OCI-LY7 (cell line): Measurements from ENCODE around the gene SMIM7. TPM values are rescaled to one million over a fixed set of nuclear protein-coding genes. Genes with fewer than 3 reads are reported as not detected.

Experiments
- BruUV-seq: library from RNA; stranded (reverse); fragments of 400-500 nt; replicated peaks from 2 replicates; lab custom pipeline; 2021; lab: Mats Ljungman, UMichigan
- CTCF ChIA-PET: fragments of 300-600 bp; sonication (Branson Sonifier 250); formaldehyde crosslinking; loops from one replicate; lab custom pipeline; 2022; ENCODE audit warnings: antibody characterized with exemption; ENCODE audit not compliant: unreplicated experiment; lab: Charles Lee
- POLR2A ChIA-PET: fragments of 300-600 bp; sonication (Branson Sonifier 250); formaldehyde crosslinking; loops from one replicate; lab custom pipeline; 2022; ENCODE audit warnings: antibody characterized with exemption; lab: Charles Lee
- DNase-seq: peaks from one replicate; pipeline ENCODE4 v3.0.0-alpha.2; 2015; ENCODE audit warnings: low spot score
- H2AFZ ChIP-seq: fragments of 200-600 bp; sonication (generic), shearing (Covaris generic); 2 replicates; pipeline ENCODE4 v1.6.1; 2014; ENCODE audit warnings: mild to moderate bottlenecking, antibody characterized with exemption, low read length, moderate library complexity
- H3K27ac ChIP-seq: fragments of 200-600 bp; sonication (generic); 2 replicates; pipeline ENCODE4 v1.5.1; 2014; ENCODE audit warnings: mixed run types, low read depth, mild to moderate bottlenecking, moderate library complexity, low read length, inconsistent platforms; ENCODE audit not compliant: poor library complexity, severe bottlenecking
- H3K36me3 ChIP-seq: fragments of 200-600 bp; sonication (generic); 2 replicates; pipeline ENCODE4 v1.6.1; 2014; ENCODE audit warnings: mild to moderate bottlenecking, antibody characterized with exemption, low read length, moderate library complexity, mixed read lengths; ENCODE audit not compliant: insufficient read depth
- H3K4me1 ChIP-seq: fragments of 200-600 bp; sonication (generic); 2 replicates; pipeline ENCODE4 v1.5.1; 2014; ENCODE audit warnings: mild to moderate bottlenecking, low read length; ENCODE audit not compliant: insufficient read depth, poor library complexity, severe bottlenecking
- H3K4me2 ChIP-seq: fragments of 200-600 bp; sonication (generic); 2 replicates; pipeline ENCODE4 v1.6.1; 2014; ENCODE audit warnings: mild to moderate bottlenecking, low read length
- H3K4me3 ChIP-seq: fragments of 200-600 bp; sonication (generic); 2 replicates; pipeline ENCODE4 v1.5.1; 2014; ENCODE audit warnings: mild to moderate bottlenecking, low read depth, low read length; ENCODE audit not compliant: poor library complexity, severe bottlenecking
- H3K79me2 ChIP-seq: fragments of 200-600 bp; sonication (generic); 2 replicates; pipeline ENCODE4 v1.6.1; 2016; ENCODE audit warnings: low read depth, mild to moderate bottlenecking, low read length, moderate library complexity, mixed read lengths; ENCODE audit not compliant: insufficient read depth
- H3K9me2 ChIP-seq: fragments of 200-600 bp; sonication (generic); 2 replicates; pipeline ENCODE4 v1.6.1; 2016; ENCODE audit warnings: mild to moderate bottlenecking, low read length, mixed read lengths; ENCODE audit not compliant: insufficient read depth
- H3K9me3 ChIP-seq: fragments of 200-600 bp; sonication (generic); 2 replicates; pipeline ENCODE4 v1.6.1; 2014; ENCODE audit warnings: mild to moderate bottlenecking, mixed run types, low read length, mixed read lengths
- H4K20me1 ChIP-seq: fragments of 200-600 bp; sonication (generic); 2 replicates; pipeline ENCODE4 v1.6.1; 2014; ENCODE audit warnings: mild to moderate bottlenecking, antibody characterized with exemption, low read length, moderate library complexity, mixed read lengths; ENCODE audit not compliant: insufficient read depth
- EZH2phosphoT487 ChIP-seq: fragments of 200-600 bp; sonication (generic); IDR thresholded peaks from 2 replicates; pipeline ENCODE4 v1.6.1; 2018; ENCODE audit warnings: low read depth, borderline replicate concordance, mild to moderate bottlenecking, mixed run types, antibody characterized with exemption, low read length, moderate library complexity, mixed read lengths
- intact Hi-C: fragments of 100-400 bp; cut with micrococcal nuclease; formaldehyde crosslinking; loops from one replicate; pipeline ENCODE4 v1.10.0; 2022; ENCODE audit not compliant: unreplicated experiment
- total RNA-seq, 2 experiments: library from RNA; depleted of rRNA in 1 of 2; stranded (reverse); fragments of >200 nt in 1 of 2; shearing (Covaris generic) in 1 of 2; gene quantifications; 2 replicates each; pipeline ENCODE4 v1.2.3, GENCODE V29; 2014 to 2022
- TF ChIP-seq, protein P1 (sequence below): fragments of 200-600 bp; sonication (generic); conservative IDR thresholded peaks from 2 replicates; pipeline ENCODE4 v1.5.1; 2014; ENCODE audit warnings: mild to moderate bottlenecking, antibody characterized with exemption, low read length, moderate library complexity, mixed read lengths

Gene SMIM7
- total RNA-seq, 2 experiments from 2014 or later: 87.0 to 96.3 TPM

DNA sequence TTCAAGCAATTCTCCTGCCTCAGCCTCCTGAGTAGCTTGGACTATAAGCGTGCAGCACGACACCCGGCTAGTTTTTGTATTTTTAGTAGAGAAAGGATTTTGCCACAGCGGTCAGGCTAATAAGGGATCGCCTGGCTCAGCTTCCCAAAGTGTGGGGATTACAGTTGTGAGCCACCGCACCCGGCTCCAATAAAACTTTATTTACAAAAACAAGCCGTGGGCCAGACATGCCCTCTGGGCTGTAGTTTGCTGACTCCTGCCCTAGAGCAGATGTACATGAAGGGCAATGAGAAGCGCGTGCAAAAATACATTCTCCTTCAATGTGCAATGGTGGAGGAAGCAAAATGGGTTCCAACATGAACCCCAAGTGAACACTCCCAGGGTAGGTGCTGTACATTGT, 18.2 kb downstream of the SMIM7 start:
- CTCF ChIA-PET: no interaction called here
- POLR2A ChIA-PET: no interaction called here
- no peak overlapping the region for H3K4me3 ChIP-seq
- peaks cover 17% of the 10 kb centered on the region for H3K79me2 ChIP-seq
- no peak for TF ChIP-seq EZH2phosphoT487
- TF ChIP-seq, protein P1, sequence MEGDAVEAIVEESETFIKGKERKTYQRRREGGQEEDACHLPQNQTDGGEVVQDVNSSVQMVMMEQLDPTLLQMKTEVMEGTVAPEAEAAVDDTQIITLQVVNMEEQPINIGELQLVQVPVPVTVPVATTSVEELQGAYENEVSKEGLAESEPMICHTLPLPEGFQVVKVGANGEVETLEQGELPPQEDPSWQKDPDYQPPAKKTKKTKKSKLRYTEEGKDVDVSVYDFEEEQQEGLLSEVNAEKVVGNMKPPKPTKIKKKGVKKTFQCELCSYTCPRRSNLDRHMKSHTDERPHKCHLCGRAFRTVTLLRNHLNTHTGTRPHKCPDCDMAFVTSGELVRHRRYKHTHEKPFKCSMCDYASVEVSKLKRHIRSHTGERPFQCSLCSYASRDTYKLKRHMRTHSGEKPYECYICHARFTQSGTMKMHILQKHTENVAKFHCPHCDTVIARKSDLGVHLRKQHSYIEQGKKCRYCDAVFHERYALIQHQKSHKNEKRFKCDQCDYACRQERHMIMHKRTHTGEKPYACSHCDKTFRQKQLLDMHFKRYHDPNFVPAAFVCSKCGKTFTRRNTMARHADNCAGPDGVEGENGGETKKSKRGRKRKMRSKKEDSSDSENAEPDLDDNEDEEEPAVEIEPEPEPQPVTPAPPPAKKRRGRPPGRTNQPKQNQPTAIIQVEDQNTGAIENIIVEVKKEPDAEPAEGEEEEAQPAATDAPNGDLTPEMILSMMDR: no peak
- peaks cover 98% of the 10 kb centered on the region for H3K36me3 ChIP-seq
- H3K9me3 ChIP-seq: no peaks in the 10 kb centered on the region
- intact Hi-C loops: no loop called here
- no peak overlapping the region for H2AFZ ChIP-seq
- H3K4me1 ChIP-seq: peaks cover 8% of the 10 kb centered on the region
- no peak overlapping the region for H3K27ac ChIP-seq
- no peaks in the 10 kb centered on the region for H3K9me2 ChIP-seq
- BruUV-seq: no TSS peak
- no peak overlapping the region for H3K4me2 ChIP-seq
- no peaks in the 10 kb centered on the region for H4K20me1 ChIP-seq
- no peak for DNase-seq

DNA sequence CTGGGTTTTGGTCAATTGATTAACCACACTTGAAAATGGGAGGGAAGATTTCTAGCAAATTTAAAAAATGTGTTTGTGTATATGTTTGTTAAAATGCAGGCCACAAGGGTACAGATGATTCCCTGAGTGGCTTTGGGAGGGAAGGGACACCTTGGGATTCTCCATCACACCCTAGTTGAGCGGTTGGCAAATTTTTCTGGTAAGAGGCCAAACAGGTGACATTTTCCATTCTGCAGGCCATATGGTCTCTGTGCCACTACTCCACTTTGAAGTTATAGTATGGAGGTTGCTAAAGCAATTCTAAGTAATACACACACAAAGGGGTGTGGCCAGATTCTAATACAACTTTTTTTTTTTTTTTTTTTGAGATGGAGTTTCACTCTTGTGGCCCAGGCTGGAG, 19.0 kb downstream of the SMIM7 start:
- intact Hi-C loops: no loop called here
- POLR2A ChIA-PET: no interaction called here
- peaks cover 98% of the 10 kb centered on the region for H3K36me3 ChIP-seq
- no peak for DNase-seq
- no peak overlapping the region for H3K4me3 ChIP-seq
- BruUV-seq: no TSS peak
- H4K20me1 ChIP-seq: no peaks in the 10 kb centered on the region
- H3K79me2 ChIP-seq: peaks cover 13% of the 10 kb centered on the region
- peaks cover 8% of the 10 kb centered on the region for H3K4me1 ChIP-seq
- TF ChIP-seq, protein P1: no peak
- TF ChIP-seq EZH2phosphoT487: no peak
- H3K9me3 ChIP-seq: no peaks in the 10 kb centered on the region
- no peaks in the 10 kb centered on the region for H3K9me2 ChIP-seq
- no peak overlapping the region for H3K27ac ChIP-seq
- no peak overlapping the region for H3K4me2 ChIP-seq
- H2AFZ ChIP-seq: no peak overlapping the region
- CTCF ChIA-PET: no interaction called here

DNA sequence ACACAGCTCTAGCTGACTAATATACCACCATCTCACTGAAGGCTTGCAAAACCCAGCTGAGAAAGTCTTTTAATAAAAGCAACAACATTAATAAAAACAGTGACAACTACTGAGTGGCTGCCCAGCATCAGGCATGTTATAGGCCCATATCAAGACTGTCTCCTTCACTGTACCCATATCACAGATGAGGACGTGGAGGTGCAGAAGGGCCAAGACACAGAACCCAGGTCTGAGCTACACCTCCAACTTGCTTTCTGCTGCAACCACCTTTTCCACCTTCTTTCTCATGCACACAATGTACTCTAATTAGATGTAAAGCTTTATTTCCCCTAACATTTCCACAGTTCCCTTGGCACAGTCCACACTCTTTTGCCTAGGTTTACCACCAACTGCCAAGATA, 21.3 kb downstream of the SMIM7 start:
- no peak for DNase-seq
- H3K9me2 ChIP-seq: no peaks in the 10 kb centered on the region
- no peak overlapping the region for H3K4me3 ChIP-seq
- no peak overlapping the region for H3K4me2 ChIP-seq
- intact Hi-C loops: no loop called here
- H3K36me3 ChIP-seq: peaks cover 96% of the 10 kb centered on the region
- H4K20me1 ChIP-seq: no peaks in the 10 kb centered on the region
- ChIA-PET CTCF (no interaction called here), POLR2A (interaction anchor here (0.6 to 1.6 kb wide), 5 partner anchors 22 to 630 kb away, joined by 3 to 6 read pairs (median 3); partner anchors contain the start of gene SMIM7)
- no peak overlapping the region for H3K27ac ChIP-seq
- no TSS peak for BruUV-seq
- TF ChIP-seq EZH2phosphoT487: no peak
- TF ChIP-seq, protein P1: no peak
- no peaks in the 10 kb centered on the region for H3K9me3 ChIP-seq
- peaks cover 8% of the 10 kb centered on the region for H3K4me1 ChIP-seq
- peaks cover 13% of the 10 kb centered on the region for H3K79me2 ChIP-seq
- H2AFZ ChIP-seq: no peak overlapping the region
